ENCODE results near the gene CAPN2. TPM values are rescaled to one million over a fixed set of nuclear protein-coding genes. Genes with fewer than 3 reads are reported as not detected.

The CAPN2 gene
- total RNA-seq, 4 donors from 2014 or later: 134 to 155 (median 148) TPM

- intact Hi-C loops (cut with DNase I): loop anchor here (10.0 kb wide), 1 partner anchor 61 kb away; no protein-coding TSS in a partner anchor
- TF ChIP-seq POLR2A (IDR thresholded peaks at IDR 0.05): no peak
- no peak for TF ChIP-seq CTCF (IDR thresholded peaks at IDR 0.05)
- peaks cover 0 to 2% of the 10 kb centered on the region in 2 donors for H3K4me1 ChIP-seq
- no peaks in the 10 kb centered on the region for H3K9me3 ChIP-seq
- H3K27me3 ChIP-seq: no peaks in the 10 kb centered on the region
- peaks cover 59 to 73% of the 10 kb centered on the region in 2 donors for H3K36me3 ChIP-seq
- no peak overlapping the region for H3K4me3 ChIP-seq (replicated peaks in 1 of 3)
- H3K27ac ChIP-seq: no peak overlapping the region
- WGBS, 2 donors: 87 to 94% methylated on average over 9 of the region's 9 CpGs
- no peak for DNase-seq
These were observed 43.1 kb downstream of the CAPN2 start for GRCh38 chr1:223755432-223755792.

- Histone ChIP-seq H3K36me3 (peaks cover 54 to 65% of the 10 kb centered on the region in 2 donors), H3K9me3 (no peaks in the 10 kb centered on the region), H3K27me3 (no peaks in the 10 kb centered on the region), H3K4me3 (replicated peaks in 1 of 3) (no peak overlapping the region), H3K27ac (no peak overlapping the region), H3K4me1 (peaks cover 8 to 10% of the 10 kb centered on the region in 2 donors)
- WGBS, 2 donors: 89 to 92% methylated on average over 9 to 13 of the region's 13 CpGs
- no peak for DNase-seq
- intact Hi-C loops (cut with DNase I): loop anchor here (10.0 kb wide), 1 partner anchor 61 kb away; no protein-coding TSS in a partner anchor
- TF ChIP-seq POLR2A (IDR thresholded peaks at IDR 0.05) (no peak), CTCF (IDR thresholded peaks at IDR 0.05) (no peak)
These were observed 43.8 kb downstream of the CAPN2 start for GRCh38 chr1:223755992-223756775.

GRCh38 chr1:223756806-223757700 lies 44.7 kb downstream of the CAPN2 start:
- Histone ChIP-seq H3K27me3 (no peaks in the 10 kb centered on the region), H3K36me3 (peaks cover 48 to 62% of the 10 kb centered on the region in 2 donors), H3K27ac (no peak overlapping the region), H3K4me1 (peaks cover 10 to 11% of the 10 kb centered on the region in 2 donors), H3K4me3 (replicated peaks in 1 of 3) (no peak overlapping the region), H3K9me3 (no peaks in the 10 kb centered on the region)
- no peak for TF ChIP-seq POLR2A (IDR thresholded peaks at IDR 0.05)
- no peak for TF ChIP-seq CTCF (IDR thresholded peaks at IDR 0.05)
- intact Hi-C loops (cut with DNase I): loop anchor here (10.0 kb wide), 1 partner anchor 62 kb away; no protein-coding TSS in a partner anchor
- no peak for DNase-seq
- 93 to 95% methylated on average over 20 of the region's 20 CpGs for WGBS, 2 donors

GRCh38 chr1:223758734-223759133 lies 46.4 kb downstream of the CAPN2 start:
- 95 to 98% methylated on average over 9 of the region's 9 CpGs for WGBS, 2 donors
- H3K4me1 ChIP-seq: peaks cover 10 to 11% of the 10 kb centered on the region in 2 donors
- H3K27ac ChIP-seq: no peak overlapping the region
- no peaks in the 10 kb centered on the region for H3K27me3 ChIP-seq
- no peak overlapping the region for H3K4me3 ChIP-seq (replicated peaks in 1 of 3)
- peaks cover 41 to 59% of the 10 kb centered on the region in 2 donors for H3K36me3 ChIP-seq
- intact Hi-C loops (cut with DNase I): loop anchor here (10.0 kb wide), 1 partner anchor 64 kb away; no protein-coding TSS in a partner anchor
- H3K9me3 ChIP-seq: no peaks in the 10 kb centered on the region
- DNase-seq: no peak
- TF ChIP-seq CTCF (IDR thresholded peaks at IDR 0.05): no peak
- TF ChIP-seq POLR2A (IDR thresholded peaks at IDR 0.05): no peak
